ENCODE results near the gene SFTPB.
A peak's percentile ranks its signal among the peaks of the same experiment; 100 is the strongest.

Gene SFTPB

GRCh38 chr2:85710687-85711577 is 42.9 kb upstream of the SFTPB start:
- H2AFZ ChIP-seq (ENCODE audit: low read depth), result peak overlapping the region; percentile 17; the same call in 1 of the 2 replicates
- peaks cover 22% of the 10 kb centered on the region for H3K4me1 ChIP-seq (ENCODE audit: low read depth, poor library complexity, severe bottlenecking)
- H3K4me2 ChIP-seq, result no peak overlapping the region

GRCh38 chr2:85709401-85709811 is 41.4 kb upstream of the SFTPB start:
- no peak overlapping the region for H3K4me2 ChIP-seq
- H3K27me3 ChIP-seq (ENCODE audit: insufficient read depth, low read depth), result no peaks in the 10 kb centered on the region
- H2AFZ ChIP-seq (ENCODE audit: low read depth), result no peak overlapping the region
- no peak for TF ChIP-seq CTCF (conservative IDR thresholded peaks at IDR 0.05; ENCODE audit: low read depth, low read length)
- no peak overlapping the region for H3K27ac ChIP-seq
- H3K4me1 ChIP-seq (ENCODE audit: low read depth, poor library complexity, severe bottlenecking), result peaks cover 38% of the 10 kb centered on the region
- no peak overlapping the region for H3K4me3 ChIP-seq (IDR thresholded peaks at IDR 0.05; ENCODE audit: insufficient read depth, low read depth, low read length)
- H4K20me1 ChIP-seq (ENCODE audit: insufficient read depth), result no peaks in the 10 kb centered on the region
- no peak overlapping the region for H3K9ac ChIP-seq
- H3K36me3 ChIP-seq (ENCODE audit: insufficient read depth), result no peaks in the 10 kb centered on the region
- H3K79me2 ChIP-seq (ENCODE audit: insufficient read depth, low read depth), result no peaks in the 10 kb centered on the region

More at GRCh38 chr2:85710687-85711577, 42.9 kb upstream of the SFTPB start:
- Histone ChIP-seq H3K27me3 (ENCODE audit: insufficient read depth, low read depth) (no peaks in the 10 kb centered on the region), H3K4me3 (IDR thresholded peaks at IDR 0.05; ENCODE audit: insufficient read depth, low read depth, low read length) (no peak overlapping the region), H3K79me2 (ENCODE audit: insufficient read depth, low read depth) (no peaks in the 10 kb centered on the region), H3K27ac (no peak overlapping the region), H3K36me3 (ENCODE audit: insufficient read depth) (no peaks in the 10 kb centered on the region), H3K9ac (no peak overlapping the region), H4K20me1 (ENCODE audit: insufficient read depth) (no peaks in the 10 kb centered on the region)
- TF ChIP-seq CTCF (conservative IDR thresholded peaks at IDR 0.05; ENCODE audit: low read depth, low read length), result no peak

- Histone ChIP-seq H3K27me3 (ENCODE audit: insufficient read depth, low read depth) (no peaks in the 10 kb centered on the region), H3K4me1 (ENCODE audit: low read depth, poor library complexity, severe bottlenecking) (peaks cover 45% of the 10 kb centered on the region), H3K79me2 (ENCODE audit: insufficient read depth, low read depth) (no peaks in the 10 kb centered on the region), H4K20me1 (ENCODE audit: insufficient read depth) (no peaks in the 10 kb centered on the region), H3K4me3 (IDR thresholded peaks at IDR 0.05; ENCODE audit: insufficient read depth, low read depth, low read length) (no peak overlapping the region), H3K9ac (no peak overlapping the region), H3K36me3 (ENCODE audit: insufficient read depth) (no peaks in the 10 kb centered on the region), H3K27ac (no peak overlapping the region), H3K4me2 (no peak overlapping the region), H2AFZ (ENCODE audit: low read depth) (no peak overlapping the region)
- TF ChIP-seq CTCF (conservative IDR thresholded peaks at IDR 0.05; ENCODE audit: low read depth, low read length), result no peak
Measured at GRCh38 chr2:85708641-85709040, 40.6 kb upstream of the SFTPB start.

- H3K9ac ChIP-seq, result no peak overlapping the region
- H3K27ac ChIP-seq, result no peak overlapping the region
- H3K27me3 ChIP-seq (ENCODE audit: insufficient read depth, low read depth), result no peaks in the 10 kb centered on the region
- H3K36me3 ChIP-seq (ENCODE audit: insufficient read depth), result no peaks in the 10 kb centered on the region
- H4K20me1 ChIP-seq (ENCODE audit: insufficient read depth), result no peaks in the 10 kb centered on the region
- peak overlapping the region; percentile 55 for H2AFZ ChIP-seq (ENCODE audit: low read depth)
- H3K4me3 ChIP-seq (IDR thresholded peaks at IDR 0.05; ENCODE audit: insufficient read depth, low read depth, low read length), result no peak overlapping the region
- peak overlapping the region; percentile 40; the same call in 1 of the 2 replicates for H3K4me2 ChIP-seq
- peak; percentile 97 for TF ChIP-seq CTCF (conservative IDR thresholded peaks at IDR 0.05; ENCODE audit: low read depth, low read length)
- H3K4me1 ChIP-seq (ENCODE audit: low read depth, poor library complexity, severe bottlenecking), result peaks cover 59% of the 10 kb centered on the region
- no peaks in the 10 kb centered on the region for H3K79me2 ChIP-seq (ENCODE audit: insufficient read depth, low read depth)
Measured at GRCh38 chr2:85707304-85707703, 39.3 kb upstream of the SFTPB start.
